Large intestine (tissue), 3 donors: ENCODE results near the gene ATP10D. TPM values are rescaled to one million over a fixed set of nuclear protein-coding genes. Genes with fewer than 3 reads are reported as not detected.

Source experiments
- DNase-seq, 2 donors: peaks; one replicate each; pipeline versions ENCODE4 v3.0.0 to v3.0.0-alpha.2; 2013
- H3K27ac ChIP-seq: one replicate; pipeline ENCODE4 v1.5.1; 2013; ENCODE audit warnings: low read length
- H3K27me3 ChIP-seq: 2 replicates; pipeline ENCODE4 v1.6.1; 2013; ENCODE audit warnings: low read length; ENCODE audit not compliant: control insufficient read depth, insufficient read depth
- H3K36me3 ChIP-seq: 2 replicates; pipeline ENCODE4 v1.6.1; 2013; ENCODE audit warnings: low read length; ENCODE audit not compliant: control insufficient read depth, insufficient read depth
- H3K4me1 ChIP-seq: one replicate; pipeline ENCODE4 v1.6.1; 2013; ENCODE audit warnings: low read length; ENCODE audit not compliant: control insufficient read depth, insufficient read depth
- H3K4me3 ChIP-seq: one replicate; pipeline ENCODE4 v1.5.1; 2013; ENCODE audit warnings: low read length
- H3K9me3 ChIP-seq: one replicate; pipeline ENCODE4 v1.6.1; 2013; ENCODE audit warnings: mild to moderate bottlenecking, low read depth, low read length, moderate library complexity; ENCODE audit not compliant: control insufficient read depth
- WGBS: methylation state at CpG from one replicate; pipeline ENCODE4 v1.1.5; 2013; ENCODE audit warnings: low lambda C conversion rate; ENCODE audit not compliant: insufficient coverage; 5-methylcytosine and 5-hydroxymethylcytosine counted together
- polyA plus RNA-seq: library from polyadenylated mRNA; unstranded; fragments of 120-200 nt; gene quantifications from one replicate; pipeline ENCODE4 v1.2.1, GENCODE V29; 2013

ATP10D gene
- polyA plus RNA-seq, 1 donor = 16.2 TPM

GRCh38 chr4:47617607-47618006 is 132.5 kb downstream of the ATP10D start:
- Histone ChIP-seq H3K4me3 (no peak overlapping the region), H3K9me3 (no peaks in the 10 kb centered on the region), H3K4me1 (no peaks in the 10 kb centered on the region), H3K36me3 (no peaks in the 10 kb centered on the region), H3K27ac (no peak overlapping the region), H3K27me3 (no peaks in the 10 kb centered on the region)
- DNase-seq = no peak

- no peak overlapping the region for H3K4me3 ChIP-seq
- H3K36me3 ChIP-seq = no peaks in the 10 kb centered on the region
- H3K9me3 ChIP-seq = no peaks in the 10 kb centered on the region
- no peak for DNase-seq
- no peaks in the 10 kb centered on the region for H3K4me1 ChIP-seq
- H3K27ac ChIP-seq = no peak overlapping the region
- WGBS = 100% methylated on average over 1 of the region's 2 CpGs
- no peaks in the 10 kb centered on the region for H3K27me3 ChIP-seq
Observed at GRCh38 chr4:47619691-47620090, 134.6 kb downstream of the ATP10D start.

- Histone ChIP-seq H3K27ac (no peak overlapping the region), H3K9me3 (no peaks in the 10 kb centered on the region), H3K36me3 (no peaks in the 10 kb centered on the region), H3K4me3 (no peak overlapping the region), H3K27me3 (no peaks in the 10 kb centered on the region), H3K4me1 (no peaks in the 10 kb centered on the region)
- WGBS = no CpG with 5 or more reads among the region's 1 CpG
- DNase-seq = no peak
Observed at GRCh38 chr4:47621181-47621580, 136.1 kb downstream of the ATP10D start.

GRCh38 chr4:47624031-47624441 is 139.0 kb downstream of the ATP10D start:
- no peak for DNase-seq
- no peak overlapping the region for H3K4me3 ChIP-seq
- H3K4me1 ChIP-seq = no peaks in the 10 kb centered on the region
- H3K27me3 ChIP-seq = no peaks in the 10 kb centered on the region
- no peaks in the 10 kb centered on the region for H3K9me3 ChIP-seq
- no peak overlapping the region for H3K27ac ChIP-seq
- no peaks in the 10 kb centered on the region for H3K36me3 ChIP-seq

- WGBS = no CpG with 5 or more reads among the region's 4 CpGs
- no peaks in the 10 kb centered on the region for H3K9me3 ChIP-seq
- no peaks in the 10 kb centered on the region for H3K36me3 ChIP-seq
- H3K4me1 ChIP-seq = no peaks in the 10 kb centered on the region
- H3K4me3 ChIP-seq = no peak overlapping the region
- no peak for DNase-seq
- H3K27me3 ChIP-seq = no peaks in the 10 kb centered on the region
- H3K27ac ChIP-seq = no peak overlapping the region
Observed at GRCh38 chr4:47631161-47631560, 146.1 kb downstream of the ATP10D start.

GRCh38 chr4:47639531-47639930 is 154.5 kb downstream of the ATP10D start:
- WGBS = no CpG with 5 or more reads among the region's 3 CpGs
- DNase-seq = no peak
- H3K27ac ChIP-seq = no peak overlapping the region

GRCh38 chr4:47640911-47641310 is 155.8 kb downstream of the ATP10D start:
- DNase-seq = no peak
- H3K27me3 ChIP-seq = no peaks in the 10 kb centered on the region
- no peak overlapping the region for H3K4me3 ChIP-seq
- no peaks in the 10 kb centered on the region for H3K9me3 ChIP-seq
- no peaks in the 10 kb centered on the region for H3K4me1 ChIP-seq
- H3K36me3 ChIP-seq = no peaks in the 10 kb centered on the region
- H3K27ac ChIP-seq = no peak overlapping the region

More at GRCh38 chr4:47639531-47639930, 154.5 kb downstream of the ATP10D start:
- Histone ChIP-seq H3K4me1 (no peaks in the 10 kb centered on the region), H3K36me3 (no peaks in the 10 kb centered on the region), H3K4me3 (no peak overlapping the region), H3K9me3 (no peaks in the 10 kb centered on the region), H3K27me3 (no peaks in the 10 kb centered on the region)

GRCh38 chr4:47641755-47642154 is 156.7 kb downstream of the ATP10D start:
- DNase-seq = no peak
- Histone ChIP-seq H3K27ac (no peak overlapping the region), H3K9me3 (no peaks in the 10 kb centered on the region), H3K36me3 (no peaks in the 10 kb centered on the region), H3K27me3 (no peaks in the 10 kb centered on the region), H3K4me3 (no peak overlapping the region), H3K4me1 (no peaks in the 10 kb centered on the region)
- WGBS = no CpG with 5 or more reads among the region's 1 CpG

- Histone ChIP-seq H3K36me3 (no peaks in the 10 kb centered on the region), H3K27ac (no peak overlapping the region), H3K4me1 (no peaks in the 10 kb centered on the region), H3K4me3 (no peak overlapping the region), H3K9me3 (no peaks in the 10 kb centered on the region), H3K27me3 (no peaks in the 10 kb centered on the region)
- DNase-seq = no peak
- WGBS = 71% methylated on average over 2 of the region's 6 CpGs
Observed at GRCh38 chr4:47642191-47642830, 157.2 kb downstream of the ATP10D start.
